HepG2 (cell line): ENCODE measurements around the gene DDX18. TPM values are rescaled to one million over a fixed set of nuclear protein-coding genes. Genes with fewer than 3 reads are reported as not detected.
A peak's percentile ranks its signal among the peaks of the same experiment; 100 is the strongest.

Experiments
- ATAC-seq: fragments of 200-7000 bp; cut with Tn5 transposase; 3 replicates; pipeline ENCODE4 v1.9.1; 2020; ENCODE audit warnings: mild to moderate bottlenecking, moderate library complexity
- BruUV-seq: library from RNA; stranded (reverse); fragments of 400-500 nt; replicated peaks from 2 replicates; lab custom pipeline; 2021; lab: Mats Ljungman, UMichigan
- CTCF ChIA-PET: fragments of 300-600 bp; formaldehyde crosslinking; extraction: SDS; loops from one replicate; lab custom pipeline; 2021; ENCODE audit warnings: low total read pairs, inconsistent platforms, low intra/inter-chr PET ratio; lab: Yijun Ruan, JAX
- POLR2A ChIA-PET: fragments of 350-600 bp; sonication (Branson Sonifier 250); formaldehyde crosslinking; loops from one replicate; lab custom pipeline; 2020; ENCODE audit warnings: antibody characterized with exemption, inconsistent platforms; lab: Yijun Ruan, JAX
- DNase-seq: peaks from one replicate; pipeline ENCODE4 v3.0.0-alpha.2; 2015; ENCODE audit warnings: low spot score
- FAIRE-seq: peaks from 3 replicates; lab custom pipeline; 2011; peaks lifted over from hg19 to GRCh38; lab: Jason Lieb, UNC
- H2AFZ ChIP-seq: one replicate; pipeline ENCODE4 v1.6.1; 2011; ENCODE audit warnings: low read length, inconsistent platforms
- H3K27ac ChIP-seq: fragments of 300-600 bp; 3 replicates; pipeline ENCODE4 v1.8.0; 2011; ENCODE audit warnings: mixed run types, mild to moderate bottlenecking, mixed read lengths, low read length, inconsistent platforms; ENCODE audit not compliant: insufficient read depth; ENCODE audit errors: extremely low read length
- H3K27me3 ChIP-seq, 2 experiments: fragments of 200-600 bp in 1 of 2; 2 replicates in 1 of 2; 3 replicates in 1 of 2; pipeline versions ENCODE4 v1.6.0 to v1.8.0; 2011; ENCODE audit warnings: low read length in 2 of 2, mild to moderate bottlenecking in 2 of 2, moderate library complexity in 2 of 2, inconsistent platforms in 1 of 2; ENCODE audit not compliant: insufficient read depth in 2 of 2, control insufficient read depth in 1 of 2
- H3K36me3 ChIP-seq, 2 experiments: fragments of 200-600 bp in 1 of 2; replicated peaks in 1 of 2; 2 replicates in 1 of 2; 3 replicates in 1 of 2; pipeline versions ENCODE4 v1.5.1 to v1.8.0; 2011; ENCODE audit warnings: low read length in 2 of 2, inconsistent platforms in 1 of 2; ENCODE audit not compliant: insufficient read depth in 2 of 2, control insufficient read depth in 1 of 2
- H3K4me1 ChIP-seq: 2 replicates; pipeline ENCODE4 v1.5.1; 2012; ENCODE audit warnings: low read length, inconsistent platforms; ENCODE audit not compliant: insufficient read depth
- H3K4me2 ChIP-seq: 2 replicates; pipeline ENCODE4 v1.6.0; 2011; ENCODE audit warnings: low read depth, low read length, inconsistent platforms
- H3K4me3 ChIP-seq, 3 experiments: fragments of 200-600 bp in 1 of 3; sonication (generic), shearing (Covaris generic) in 1 of 3; replicated peaks in 1 of 3; 2 replicates each; pipeline ENCODE4 v1.5.1; 2011 to 2016; ENCODE audit warnings: low read length in 3 of 3, inconsistent platforms in 2 of 3, low read depth in 2 of 3, mild to moderate bottlenecking in 2 of 3, control low read depth in 1 of 3, mixed read lengths in 1 of 3; ENCODE audit not compliant: insufficient read depth in 1 of 3
- H3K79me2 ChIP-seq: one replicate; pipeline ENCODE4 v1.6.1; 2011; ENCODE audit warnings: low read length, inconsistent platforms; ENCODE audit not compliant: insufficient read depth
- H3K9ac ChIP-seq: 2 replicates; pipeline ENCODE4 v1.6.0; 2011; ENCODE audit warnings: mild to moderate bottlenecking, low read depth, low read length, inconsistent platforms; ENCODE audit not compliant: insufficient read depth
- H3K9me3 ChIP-seq: 2 replicates; pipeline ENCODE4 v1.5.1; 2012; ENCODE audit warnings: mild to moderate bottlenecking, low read length
- H4K20me1 ChIP-seq: 2 replicates; pipeline ENCODE4 v1.6.0; 2011; ENCODE audit warnings: inconsistent platforms, mild to moderate bottlenecking, low read length, moderate library complexity; ENCODE audit not compliant: insufficient read depth
- AHR ChIP-seq: IDR thresholded peaks from 2 replicates; pipeline ENCODE4 v1.6.1; 2018; ENCODE audit warnings: missing genetic modification reagents, missing compliant biosample characterization
- DMTF1 ChIP-seq: sonication (generic); formaldehyde crosslinking; IDR thresholded peaks from 2 replicates; pipeline ENCODE4 v1.4.0; 2020; ENCODE audit warnings: mild to moderate bottlenecking, missing genetic modification reagents
- GATAD1 ChIP-seq: IDR thresholded peaks from 2 replicates; pipeline ENCODE4 v1.6.1; 2016; ENCODE audit warnings: missing genetic modification reagents, missing compliant biosample characterization
- GRHL1 ChIP-seq: sonication (generic); formaldehyde crosslinking; conservative IDR thresholded peaks from 2 replicates; pipeline ENCODE4 v1.8.0; 2022; ENCODE audit warnings: missing genetic modification reagents
- HNRNPK ChIP-seq: fragments of 200-400 bp; formaldehyde crosslinking; IDR thresholded peaks from 2 replicates; pipeline ENCODE4 v1.6.1; 2018; ENCODE audit warnings: low read length, low read depth, moderate library complexity, mild to moderate bottlenecking; ENCODE audit not compliant: poor library complexity, severe bottlenecking
- MIER2 ChIP-seq: IDR thresholded peaks from 2 replicates; pipeline ENCODE4 v1.6.1; 2016; ENCODE audit warnings: missing biosample characterization, missing genetic modification reagents
- NFE2L1 ChIP-seq: sonication (generic); formaldehyde crosslinking; IDR thresholded peaks from 2 replicates; pipeline ENCODE4 v1.4.0; 2020; ENCODE audit warnings: missing genetic modification reagents, mild to moderate bottlenecking, borderline replicate concordance
- PCBP2 ChIP-seq: fragments of 200-400 bp; formaldehyde crosslinking; optimal IDR thresholded peaks from 2 replicates; pipeline ENCODE3; 2018; ENCODE audit warnings: low read length, low read depth; ENCODE audit not compliant: poor library complexity, severe bottlenecking
- PLSCR1 ChIP-seq: sonication (generic); formaldehyde crosslinking; IDR thresholded peaks from 2 replicates; pipeline ENCODE4 v1.5.0; 2020; ENCODE audit warnings: missing genetic modification reagents, mild to moderate bottlenecking, borderline replicate concordance
- SIX4 ChIP-seq: sonication (generic); formaldehyde crosslinking; IDR thresholded peaks from 2 replicates; pipeline ENCODE4 v1.4.0; 2020; ENCODE audit warnings: missing genetic modification reagents
- ZBTB21 ChIP-seq: sonication (generic); formaldehyde crosslinking; IDR thresholded peaks from 2 replicates; pipeline ENCODE4 v1.4.0; 2020; ENCODE audit warnings: missing genetic modification reagents
- ZNF414 ChIP-seq: sonication (generic); formaldehyde crosslinking; IDR thresholded peaks from 2 replicates; pipeline ENCODE4 v1.5.0; 2020; ENCODE audit warnings: missing genetic modification reagents
- ZNF777 ChIP-seq: sonication (generic); formaldehyde crosslinking; IDR thresholded peaks from 2 replicates; pipeline ENCODE4 v1.4.0; 2020; ENCODE audit warnings: missing genetic modification reagents
- WGBS: methylation state at CpG from one replicate; pipeline ENCODE4 v1.1.6; 2017; ENCODE audit warnings: low lambda C conversion rate; 5-methylcytosine and 5-hydroxymethylcytosine counted together
- in situ Hi-C: cut with HindIII; loops from 2 replicates; pipeline ENCODE4 v1.10.0; 2017; ENCODE audit warnings: low pct_unique_long_range_greater_than_20kb; ENCODE audit not compliant: extremely low pct_ligation_motif_present
- intact Hi-C: fragments of 100-400 bp; cut with micrococcal nuclease; formaldehyde crosslinking; loops from one replicate; pipeline ENCODE4 v1.10.0; 2022; ENCODE audit not compliant: unreplicated experiment
- polyA plus RNA-seq, 8 experiments: library from polyadenylated mRNA; depleted of rRNA in 3 of 8; stranded (reverse) in 7 of 8; unstranded in 1 of 8; fragments of >200 nt; fragmentation: Illumina TruSeq in 4 of 8; extraction: Trizol in 4 of 8; gene quantifications; 2 replicates each; pipeline versions ENCODE4 v1.2.1 to v1.2.3, GENCODE V29; 2011 to 2016; ENCODE audit warnings: low read depth in 4 of 8, missing spikeins in 1 of 8, mixed read lengths in 1 of 8; ENCODE audit not compliant: insufficient read depth in 1 of 8
- total RNA-seq, 5 experiments: library from RNA; depleted of rRNA; stranded (reverse); fragments of >200 nt; fragmentation: Illumina TruSeq; extraction: Trizol; gene quantifications; 2 replicates each; pipeline ENCODE4 v1.2.3, GENCODE V29; 2016; ENCODE audit warnings: low read depth in 1 of 5

Gene DDX18
- total and polyA plus RNA-seq, 2 of the 13 experiments (the other 11 are each of a cell fraction or from before 2014, with no cell fraction given), result 64.0 to 134 TPM

- ATAC-seq, result peak; percentile 92
- Histone ChIP-seq H2AFZ (no peak overlapping the region), H3K36me3 (peaks cover 3 to 18% of the 10 kb centered on the region in 2 experiments; a peak in 4 of 5 replicates), H3K4me1 (no peaks in the 10 kb centered on the region), H3K27ac (no peak overlapping the region), H3K4me2 (peak overlapping the region; percentile 73), H3K4me3 (peak overlapping the region in 2 of 3 experiments; percentile 19 to 62; a peak in 3 of 6 replicates), H4K20me1 (no peaks in the 10 kb centered on the region), H3K9me3 (no peaks in the 10 kb centered on the region), H3K79me2 (no peaks in the 10 kb centered on the region), H3K27me3 (no peaks in the 10 kb centered on the region), H3K9ac (no peak overlapping the region; the same call in 1 of the 2 replicates)
- POLR2A ChIA-PET, result interaction anchor here (1.4 kb wide), 1 partner anchor 10 kb away, joined by 3 read pairs; no protein-coding TSS in a partner anchor
- FAIRE-seq, result peak; percentile 63
- 64% methylated on average over 50 of the region's 53 CpGs for WGBS
- peak; percentile 54 for DNase-seq
- no TSS peak for BruUV-seq
- in situ Hi-C loops (loop anchor here (5.0 kb wide), 1 partner anchor 81 kb away; no protein-coding TSS in a partner anchor), intact Hi-C loops (loop anchor here (1.0 kb wide), 2 partner anchors 81 to 167 kb away; no protein-coding TSS in a partner anchor)
- CTCF ChIA-PET, result interaction anchor here (1.3 to 2.1 kb wide), 2 partner anchors 81 to 167 kb away, joined by 8 to 14 read pairs; no protein-coding TSS in a partner anchor
- TF ChIP-seq GRHL1 (CRISPR knock-in tag) (no peak), ZBTB21 (no peak), SIX4 (no peak), DMTF1 (CRISPR knock-in tag) (no peak), ZNF414 (CRISPR knock-in tag) (no peak), MIER2 (CRISPR knock-in tag) (0 out of 2 replicates have a peak, but pooled peaks have one; percentile 53), ZNF777 (CRISPR knock-in tag) (peak; percentile 55; the same call in 1 of the 2 replicates), AHR (CRISPR knock-in tag) (no peak), PCBP2 (no peak), HNRNPK (no peak), GATAD1 (CRISPR knock-in tag) (0 out of 2 replicates have a peak, but pooled peaks have one; percentile 23), NFE2L1 (CRISPR knock-in tag) (no peak), PLSCR1 (CRISPR knock-in tag) (no peak)
Measured at GRCh38 chr2:117835990-117836760, 21.7 kb downstream of the DDX18 start.
